ENCODE data around the gene PARD6A. TPM values are rescaled to one million over a fixed set of nuclear protein-coding genes. Genes with fewer than 3 reads are reported as not detected.

The PARD6A gene, protein sequence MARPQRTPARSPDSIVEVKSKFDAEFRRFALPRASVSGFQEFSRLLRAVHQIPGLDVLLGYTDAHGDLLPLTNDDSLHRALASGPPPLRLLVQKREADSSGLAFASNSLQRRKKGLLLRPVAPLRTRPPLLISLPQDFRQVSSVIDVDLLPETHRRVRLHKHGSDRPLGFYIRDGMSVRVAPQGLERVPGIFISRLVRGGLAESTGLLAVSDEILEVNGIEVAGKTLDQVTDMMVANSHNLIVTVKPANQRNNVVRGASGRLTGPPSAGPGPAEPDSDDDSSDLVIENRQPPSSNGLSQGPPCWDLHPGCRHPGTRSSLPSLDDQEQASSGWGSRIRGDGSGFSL
- 1.1 and 1.4 TPM in 2 replicates for total RNA-seq
- polyA plus RNA-seq: 1.8 and 3.0 TPM in 2 replicates

DNA sequence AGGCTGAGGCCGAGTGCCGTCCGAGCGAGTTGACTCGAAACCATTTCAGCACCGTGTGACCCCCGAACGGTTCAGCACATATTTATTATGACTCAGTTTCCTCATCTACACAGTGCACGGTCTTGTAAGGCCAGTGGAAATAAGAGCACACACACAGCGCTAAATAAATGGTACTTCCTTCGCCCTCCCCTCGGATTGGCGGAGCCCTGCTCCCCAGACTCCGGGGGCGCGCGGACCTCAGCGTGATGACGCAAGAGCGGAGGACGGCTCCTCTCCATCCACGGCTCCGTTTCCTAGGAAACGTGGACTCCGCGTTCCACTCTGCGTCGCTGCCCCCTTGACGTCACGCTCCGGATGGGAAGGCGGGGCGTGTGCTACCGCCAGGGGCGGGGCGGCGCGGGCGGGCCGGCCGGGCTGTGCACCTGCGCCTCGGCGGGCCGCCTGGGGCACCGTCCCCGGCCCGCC is at the start of gene PARD6A:
Gene PARD6A (plus strand): TSS at position 397 of the 465 bp plus-strand sequence. CDS start 79 bp downstream, outside the sequence.
- WGBS (ENCODE audit: low lambda C conversion rate, missing lambda C conversion rate): 1% methylated on average over 30 of the region's 48 CpGs
- Histone ChIP-seq H3K4me1 (ENCODE audit: insufficient read depth) (peaks cover 4% of the 10 kb centered on the region), H3K36me3 (replicated peaks; ENCODE audit: insufficient read depth, low read depth) (no peaks in the 10 kb centered on the region), H4K20me1 (ENCODE audit: insufficient read depth, poor library complexity, severe bottlenecking) (no peaks in the 10 kb centered on the region), H3K9me3 (ENCODE audit: low read depth) (no peaks in the 10 kb centered on the region), H3K4me3 (peak within 1 kb of the TSS; percentile 74), H3K27ac (peak within 1 kb of the TSS; percentile 90), H3K79me2 (peaks cover 7% of the 10 kb centered on the region), H3K27me3 (no peaks in the 10 kb centered on the region), H3K4me2 (peak within 1 kb of the TSS; percentile 86), H3K9me2 (replicated peaks; ENCODE audit: insufficient read depth) (no peaks in the 10 kb centered on the region), H2AFZ (peak within 1 kb of the TSS; percentile 88)
- TF ChIP-seq EZH2 (IDR thresholded peaks at IDR 0.05; ENCODE audit: borderline replicate concordance) (no peak), EZH2phosphoT487 (IDR thresholded peaks at IDR 0.05; ENCODE audit: low read depth, severe bottlenecking, unreplicated experiment) (no peak)
- TF ChIP-seq, protein P1, sequence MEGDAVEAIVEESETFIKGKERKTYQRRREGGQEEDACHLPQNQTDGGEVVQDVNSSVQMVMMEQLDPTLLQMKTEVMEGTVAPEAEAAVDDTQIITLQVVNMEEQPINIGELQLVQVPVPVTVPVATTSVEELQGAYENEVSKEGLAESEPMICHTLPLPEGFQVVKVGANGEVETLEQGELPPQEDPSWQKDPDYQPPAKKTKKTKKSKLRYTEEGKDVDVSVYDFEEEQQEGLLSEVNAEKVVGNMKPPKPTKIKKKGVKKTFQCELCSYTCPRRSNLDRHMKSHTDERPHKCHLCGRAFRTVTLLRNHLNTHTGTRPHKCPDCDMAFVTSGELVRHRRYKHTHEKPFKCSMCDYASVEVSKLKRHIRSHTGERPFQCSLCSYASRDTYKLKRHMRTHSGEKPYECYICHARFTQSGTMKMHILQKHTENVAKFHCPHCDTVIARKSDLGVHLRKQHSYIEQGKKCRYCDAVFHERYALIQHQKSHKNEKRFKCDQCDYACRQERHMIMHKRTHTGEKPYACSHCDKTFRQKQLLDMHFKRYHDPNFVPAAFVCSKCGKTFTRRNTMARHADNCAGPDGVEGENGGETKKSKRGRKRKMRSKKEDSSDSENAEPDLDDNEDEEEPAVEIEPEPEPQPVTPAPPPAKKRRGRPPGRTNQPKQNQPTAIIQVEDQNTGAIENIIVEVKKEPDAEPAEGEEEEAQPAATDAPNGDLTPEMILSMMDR (IDR thresholded peaks at IDR 0.05; ENCODE audit: poor library complexity): no peak
- peak; percentile 98 for DNase-seq (ENCODE audit: low spot score)

DNA sequence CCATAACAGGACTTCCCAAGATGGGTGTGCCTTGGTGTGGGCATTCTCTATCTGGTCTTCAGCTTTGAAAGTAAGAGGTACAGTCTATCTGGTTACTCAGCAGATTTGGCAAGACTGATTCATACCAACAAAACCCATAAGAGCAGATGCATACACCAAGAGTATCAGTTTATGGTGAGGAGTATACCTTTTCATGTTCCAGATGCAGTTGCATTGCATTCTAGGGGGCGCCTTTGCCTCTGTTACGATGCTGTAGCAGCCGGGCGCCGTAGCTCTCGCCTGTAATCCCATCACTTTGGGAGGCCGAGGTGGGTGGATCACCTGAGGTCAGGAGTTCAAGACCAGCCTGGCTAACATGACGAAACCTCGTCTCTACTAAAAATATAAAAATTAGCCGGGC is 47.0 kb upstream of the PARD6A start:
- no peak overlapping the region for H2AFZ ChIP-seq
- no peak overlapping the region for H3K4me2 ChIP-seq
- H3K4me3 ChIP-seq: no peak overlapping the region
- TF ChIP-seq, protein P1 (IDR thresholded peaks at IDR 0.05; ENCODE audit: poor library complexity): no peak
- no peak for TF ChIP-seq EZH2phosphoT487 (IDR thresholded peaks at IDR 0.05; ENCODE audit: low read depth, severe bottlenecking, unreplicated experiment)
- no peak for TF ChIP-seq EZH2 (IDR thresholded peaks at IDR 0.05; ENCODE audit: borderline replicate concordance)
- H3K36me3 ChIP-seq (replicated peaks; ENCODE audit: insufficient read depth, low read depth): no peaks in the 10 kb centered on the region
- peaks cover 23% of the 10 kb centered on the region for H3K79me2 ChIP-seq
- H3K4me1 ChIP-seq (ENCODE audit: insufficient read depth): no peaks in the 10 kb centered on the region
- 98% methylated on average over 10 of the region's 10 CpGs for WGBS (ENCODE audit: low lambda C conversion rate, missing lambda C conversion rate)
- no peak overlapping the region for H3K27ac ChIP-seq
- peaks cover 4% of the 10 kb centered on the region for H4K20me1 ChIP-seq (ENCODE audit: insufficient read depth, poor library complexity, severe bottlenecking)
- no peaks in the 10 kb centered on the region for H3K9me3 ChIP-seq (ENCODE audit: low read depth)
- H3K9me2 ChIP-seq (replicated peaks; ENCODE audit: insufficient read depth): no peaks in the 10 kb centered on the region
- no peak for DNase-seq (ENCODE audit: low spot score)
- H3K27me3 ChIP-seq: no peaks in the 10 kb centered on the region

DNA sequence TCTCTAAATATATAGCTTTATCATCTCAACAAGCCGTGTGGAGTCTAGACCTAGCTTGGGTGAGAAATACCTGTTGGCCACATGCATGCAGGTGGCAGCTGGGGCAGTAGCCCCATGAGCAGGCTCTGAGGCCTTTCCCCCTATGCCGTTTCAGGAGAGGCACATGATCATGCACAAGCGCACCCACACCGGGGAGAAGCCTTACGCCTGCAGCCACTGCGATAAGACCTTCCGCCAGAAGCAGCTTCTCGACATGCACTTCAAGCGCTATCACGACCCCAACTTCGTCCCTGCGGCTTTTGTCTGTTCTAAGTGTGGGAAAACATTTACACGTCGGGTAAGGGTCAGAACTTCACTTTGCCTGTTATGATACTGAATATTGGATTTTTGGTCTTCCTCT is 32.5 kb upstream of the PARD6A start:
- Histone ChIP-seq H3K9me3 (ENCODE audit: low read depth) (no peaks in the 10 kb centered on the region), H3K36me3 (replicated peaks; ENCODE audit: insufficient read depth, low read depth) (no peaks in the 10 kb centered on the region), H2AFZ (no peak overlapping the region), H3K27ac (no peak overlapping the region), H3K4me1 (ENCODE audit: insufficient read depth) (no peaks in the 10 kb centered on the region), H3K79me2 (no peaks in the 10 kb centered on the region), H4K20me1 (ENCODE audit: insufficient read depth, poor library complexity, severe bottlenecking) (no peaks in the 10 kb centered on the region), H3K9me2 (replicated peaks; ENCODE audit: insufficient read depth) (no peaks in the 10 kb centered on the region), H3K27me3 (no peaks in the 10 kb centered on the region), H3K4me2 (no peak overlapping the region), H3K4me3 (no peak overlapping the region)
- no peak for DNase-seq (ENCODE audit: low spot score)
- WGBS (ENCODE audit: low lambda C conversion rate, missing lambda C conversion rate): 98% methylated on average over 14 of the region's 14 CpGs
- TF ChIP-seq EZH2 (IDR thresholded peaks at IDR 0.05; ENCODE audit: borderline replicate concordance): no peak
- TF ChIP-seq, protein P1 (IDR thresholded peaks at IDR 0.05; ENCODE audit: poor library complexity): no peak
- TF ChIP-seq EZH2phosphoT487 (IDR thresholded peaks at IDR 0.05; ENCODE audit: low read depth, severe bottlenecking, unreplicated experiment): no peak
